HTERT RPE-1 (cell line): ENCODE data around the gene SH2D1B.
"Not testable (repeated sequence)": the region's sequence is repeated elsewhere in the genome, so short reads cannot be mapped to it uniquely, and the experiment has no call there.

Source experiments
- in situ Hi-C: fragments of 300-500 bp; cut with MboI; formaldehyde crosslinking; loops from 4 replicates; pipeline ENCODE4 v1.14.3; 2020; ENCODE audit warnings: low sequenced_read_pairs

Gene SH2D1B, protein sequence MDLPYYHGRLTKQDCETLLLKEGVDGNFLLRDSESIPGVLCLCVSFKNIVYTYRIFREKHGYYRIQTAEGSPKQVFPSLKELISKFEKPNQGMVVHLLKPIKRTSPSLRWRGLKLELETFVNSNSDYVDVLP

DNA sequence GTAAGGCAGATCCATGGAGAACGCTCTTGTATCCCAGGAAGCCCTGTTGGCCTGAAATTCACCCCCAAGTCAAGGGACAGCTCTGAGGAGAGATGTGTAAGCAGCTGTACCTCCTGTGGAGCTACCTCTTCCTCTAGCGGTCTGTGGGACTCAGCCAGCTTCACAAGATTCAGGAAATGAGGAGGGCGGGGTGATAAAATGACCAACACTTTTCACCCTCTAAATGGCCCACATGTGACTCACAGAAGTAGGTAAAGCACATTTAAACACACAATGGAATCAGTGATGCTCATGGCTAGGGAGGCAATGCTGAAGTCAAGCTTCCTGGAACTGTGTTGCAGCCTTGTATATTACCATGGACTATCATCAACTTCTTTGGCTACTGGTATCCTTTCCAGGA, at the start of gene SH2D1B:
TSS of gene SH2D1B (minus strand) at position 135 of the 400 bp plus-strand sequence. CDS start at position 15, 120 bp downstream.
- in situ Hi-C loops: no loop called here

DNA sequence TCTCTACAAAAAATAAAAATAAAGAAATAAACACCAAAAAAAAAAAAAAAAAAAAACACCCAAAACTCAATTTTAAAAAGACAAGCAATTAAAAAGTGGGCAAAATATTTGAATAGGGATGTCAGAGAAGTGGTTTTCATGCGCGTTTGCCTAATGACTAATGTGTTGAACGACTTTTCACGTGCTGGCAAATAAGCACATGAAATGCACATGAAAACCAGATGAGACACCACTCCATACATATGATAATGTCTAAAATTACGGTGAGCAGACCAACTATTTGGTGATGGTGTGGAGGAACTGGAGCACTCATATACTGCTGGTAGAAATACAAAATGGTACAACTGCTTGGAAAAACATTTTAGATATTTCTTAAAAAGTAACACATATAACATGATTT, 46.3 kb upstream of the SH2D1B start:
- in situ Hi-C loops: no loop called here

DNA sequence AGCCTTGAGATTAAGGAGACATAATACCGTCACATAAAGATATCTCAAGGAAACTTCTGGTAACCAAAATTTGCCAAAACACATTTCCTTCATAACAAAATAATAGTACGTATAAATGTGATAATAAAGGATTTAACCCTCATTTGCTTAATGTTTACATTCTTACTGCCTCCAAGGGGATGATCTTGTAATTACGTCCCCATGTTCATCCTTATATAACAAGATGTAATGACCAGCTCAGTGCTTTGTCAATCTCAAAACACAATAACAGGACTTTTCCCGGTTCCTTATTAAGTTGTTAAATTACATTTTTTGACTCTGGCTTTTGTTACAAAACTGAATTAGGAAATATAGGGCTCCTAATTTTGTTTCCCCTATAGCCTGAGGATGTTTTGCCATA, 44.4 kb upstream of the SH2D1B start:
- in situ Hi-C loops: no loop called here

DNA sequence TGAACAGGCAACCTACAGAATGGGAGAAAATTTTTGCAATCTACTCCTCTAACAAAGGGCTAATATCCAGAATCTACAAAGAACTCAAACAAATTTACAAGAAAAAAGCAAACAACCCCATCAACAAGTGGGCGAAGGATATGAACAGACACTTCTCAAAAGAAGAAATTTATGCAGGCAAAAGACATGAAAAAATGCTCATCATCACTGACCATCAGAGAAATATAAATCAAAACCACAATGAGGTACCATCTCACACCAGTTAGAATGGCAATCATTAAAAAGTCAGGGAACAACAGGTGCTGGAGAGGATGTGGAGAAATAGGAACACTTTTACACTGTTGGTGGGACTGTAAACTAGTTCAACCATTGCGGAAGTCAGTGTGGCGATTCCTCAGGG, 42.4 kb upstream of the SH2D1B start:
- in situ Hi-C loops: not testable (repeated sequence)

DNA sequence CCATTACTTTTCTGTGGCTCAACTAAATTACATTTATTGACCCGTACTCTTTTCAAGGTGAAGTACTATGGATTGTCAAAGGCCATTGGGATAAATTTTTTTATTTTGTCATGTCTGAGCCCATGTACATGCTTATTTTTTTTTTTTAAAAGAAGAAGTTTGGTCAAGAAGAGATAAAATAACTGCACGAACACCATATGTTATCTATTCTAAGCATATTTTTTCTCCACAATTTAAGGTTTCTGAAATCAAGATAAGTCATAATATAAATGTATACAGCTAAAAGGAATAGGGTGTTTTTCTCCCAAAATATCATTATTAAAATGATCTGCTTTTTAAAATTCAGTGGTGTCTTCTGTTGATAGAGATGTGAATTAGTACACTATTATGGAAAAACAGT, 35.0 kb upstream of the SH2D1B start:
- in situ Hi-C loops: no loop called here

DNA sequence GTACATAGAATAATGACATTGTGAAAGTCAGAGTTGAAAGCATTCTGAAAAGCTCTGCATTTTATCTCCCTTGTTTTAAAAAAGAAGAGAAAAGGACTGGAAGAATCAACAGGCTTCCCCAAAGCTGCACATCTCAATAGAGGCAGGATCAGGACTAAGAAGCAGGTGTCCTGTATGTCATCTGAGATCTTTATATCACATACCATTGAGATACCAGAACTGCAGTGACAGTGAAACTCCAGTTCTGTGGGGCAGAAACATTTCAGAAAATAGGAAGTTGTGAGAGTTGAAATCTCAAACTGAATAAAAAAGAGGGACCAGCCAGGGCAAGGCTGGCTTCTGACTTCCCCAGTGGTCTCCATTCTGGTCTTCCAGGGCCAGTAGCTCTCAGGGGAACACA, 33.0 kb upstream of the SH2D1B start:
- in situ Hi-C loops: no loop called here

DNA sequence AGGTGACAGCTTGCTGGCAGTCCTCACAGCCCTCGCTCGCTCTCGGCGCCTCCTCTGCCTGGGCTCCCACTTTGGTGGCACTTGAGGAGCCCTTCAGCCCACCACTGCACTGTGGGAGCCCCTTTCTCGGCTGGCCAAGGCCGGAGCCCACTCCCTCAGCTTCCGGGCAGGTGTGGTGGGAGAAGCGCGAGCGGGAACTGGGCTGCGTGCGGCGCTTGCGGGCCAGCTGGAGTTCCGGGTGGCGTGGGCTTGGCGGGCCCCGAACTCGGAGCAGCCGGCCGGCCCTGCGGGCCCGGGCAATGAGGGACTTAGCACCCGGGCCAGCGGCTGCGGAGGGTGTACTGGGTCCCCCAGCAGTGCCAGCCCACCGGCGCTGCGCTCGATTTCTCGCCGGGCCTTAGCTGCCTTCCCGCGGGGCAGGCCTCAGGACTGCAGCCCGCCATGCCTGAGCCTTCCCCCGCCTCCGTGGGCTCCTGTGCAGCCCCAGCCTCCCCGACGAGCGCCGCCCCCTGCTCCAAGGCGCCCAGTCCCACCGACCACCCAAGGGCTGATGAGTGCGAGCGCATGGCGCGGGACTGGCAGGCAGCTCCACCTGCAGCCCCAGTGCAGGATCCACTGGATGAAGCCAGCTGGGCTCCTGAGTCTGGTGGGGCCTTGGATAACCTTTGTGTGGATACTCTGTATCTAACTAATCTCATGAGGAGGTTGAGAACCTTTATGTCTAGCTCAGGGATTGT, 21.2 kb upstream of the SH2D1B start:
- in situ Hi-C loops: not testable (repeated sequence)

DNA sequence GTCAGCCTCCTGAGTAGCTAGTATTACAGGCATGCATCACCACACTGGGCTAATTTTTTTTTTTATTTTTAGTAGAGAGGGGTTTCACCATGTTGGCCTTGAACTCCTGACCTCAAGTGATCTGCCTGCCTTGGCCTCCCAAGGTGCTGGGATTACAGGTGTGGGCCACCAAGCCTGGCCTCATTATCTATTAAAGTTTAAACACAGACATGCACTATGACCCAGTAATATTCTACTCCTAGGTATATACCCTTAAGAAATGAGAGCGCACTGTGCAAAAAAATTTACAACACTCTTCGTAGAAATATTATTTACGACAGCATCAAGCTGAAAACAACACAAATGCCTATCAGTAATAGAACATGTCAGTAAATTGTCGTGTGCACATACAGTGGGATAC, 18.6 kb upstream of the SH2D1B start:
- in situ Hi-C loops: no loop called here

DNA sequence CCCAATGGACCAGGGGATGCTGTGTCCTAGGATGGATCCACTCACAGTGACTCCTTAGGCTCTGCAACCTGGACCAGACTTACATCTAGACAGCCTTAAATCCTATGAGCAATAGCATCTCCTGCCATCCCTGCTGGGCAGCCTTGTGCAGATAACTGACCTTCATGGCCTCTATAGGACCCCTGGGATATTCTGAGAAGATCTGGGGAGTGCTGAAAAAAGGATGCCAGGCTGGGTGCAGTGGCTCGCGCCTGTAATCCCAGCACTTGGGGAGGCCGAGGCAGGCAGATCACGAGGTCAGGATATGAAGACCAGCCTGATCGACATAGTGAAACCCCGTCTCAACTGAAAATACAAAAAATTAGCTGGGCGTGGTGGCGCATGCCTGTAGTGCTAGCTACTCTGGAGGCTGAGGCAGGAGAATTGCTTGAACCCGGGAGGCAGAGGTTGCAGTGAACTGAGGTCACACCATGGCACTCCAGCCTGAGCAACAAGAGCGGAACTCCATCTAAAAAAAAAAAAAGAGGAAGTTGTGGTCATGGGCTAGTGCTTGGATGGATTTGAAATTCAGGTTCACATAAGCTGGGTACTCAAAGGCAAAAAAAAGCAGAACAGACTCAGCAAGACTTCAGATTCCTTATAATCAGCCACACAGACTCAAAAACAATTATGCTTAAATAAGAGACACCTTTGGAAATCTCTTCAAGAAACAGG, 10.9 kb upstream of the SH2D1B start:
- in situ Hi-C loops: no loop called here

DNA sequence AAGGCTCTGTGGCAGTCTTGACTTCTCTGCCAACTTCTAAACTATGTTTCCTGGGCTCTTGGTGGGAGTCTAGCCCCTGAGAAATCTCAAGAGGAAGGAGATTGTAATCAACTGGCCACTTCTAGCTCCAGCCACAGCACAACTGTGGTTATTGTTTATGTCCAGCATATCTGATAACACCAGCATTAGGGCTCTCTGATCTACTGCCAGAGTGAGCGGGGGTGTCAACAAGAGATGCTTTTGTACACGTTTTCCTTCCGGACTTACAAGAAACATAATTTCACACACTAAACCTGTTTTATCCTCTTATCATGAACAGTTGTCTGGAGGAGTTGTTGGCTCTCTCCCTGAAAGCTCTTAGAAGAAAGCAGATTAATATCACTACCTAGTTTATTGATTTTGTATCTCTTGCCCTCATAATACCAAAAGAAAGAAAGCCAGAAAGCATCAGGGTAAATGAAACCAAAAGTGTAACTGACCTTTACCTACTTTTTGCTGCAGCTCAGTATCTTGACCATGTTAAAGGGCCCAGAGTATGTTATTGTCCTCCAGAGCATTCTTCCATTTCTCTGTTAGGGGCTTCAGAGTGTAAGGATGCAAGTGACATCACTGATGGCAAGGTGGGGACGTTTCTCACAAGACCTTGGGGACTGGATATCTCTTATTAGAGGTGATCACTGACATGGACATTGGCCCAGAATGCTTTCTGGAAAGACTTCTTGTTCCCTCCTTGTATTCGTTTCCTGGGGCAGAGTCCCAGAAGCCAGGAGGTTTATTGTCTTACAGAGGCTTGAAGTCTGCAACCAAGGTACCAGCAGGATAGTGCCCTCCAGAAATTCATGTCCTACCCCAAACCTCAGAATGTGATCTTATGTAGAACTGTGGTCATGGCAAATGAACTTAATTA, 9.6 kb upstream of the SH2D1B start:
- in situ Hi-C loops: no loop called here

DNA sequence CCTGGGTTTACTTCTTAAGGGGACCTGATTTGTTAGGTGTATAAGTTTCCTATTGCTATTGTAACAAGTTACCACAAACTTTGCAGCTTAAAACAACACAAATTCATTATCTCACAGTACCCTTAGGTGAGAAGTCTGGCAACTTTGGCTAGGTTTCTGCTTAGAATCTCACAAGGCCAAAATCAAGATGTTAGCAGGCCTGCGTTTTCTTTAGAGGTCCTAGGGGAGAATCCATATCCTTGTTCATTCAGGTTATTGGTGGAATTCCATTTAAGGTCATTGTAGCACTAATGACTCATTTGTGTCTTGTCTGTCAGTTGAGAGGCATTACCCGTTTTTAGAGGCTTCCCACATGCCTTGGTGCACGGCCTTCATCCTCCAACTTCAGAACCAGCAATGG, 8.2 kb upstream of the SH2D1B start:
- in situ Hi-C loops: no loop called here

DNA sequence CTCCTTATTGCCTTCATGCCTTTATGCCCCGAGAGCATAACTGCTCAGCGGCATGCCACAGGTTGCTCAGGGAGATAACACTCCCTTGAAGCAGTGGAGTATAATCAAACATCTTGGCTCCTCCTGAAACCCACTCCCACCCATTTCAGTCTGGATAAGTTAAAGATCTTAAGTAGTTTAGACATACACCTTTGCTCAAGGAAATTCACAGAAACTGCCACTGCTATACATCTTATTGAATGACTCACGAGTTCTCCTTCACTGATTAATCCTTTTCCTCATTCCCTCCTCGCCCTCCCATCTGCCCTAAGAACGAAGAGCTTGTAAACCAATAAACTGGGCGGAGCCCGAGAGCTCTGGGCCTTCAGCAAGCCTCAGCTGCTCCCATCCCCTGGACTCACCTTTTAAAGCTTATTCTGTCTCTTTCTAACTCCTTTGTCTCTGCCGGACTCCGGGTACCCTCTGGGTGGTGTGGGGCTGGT, 7.6 kb upstream of the SH2D1B start:
- in situ Hi-C loops: not testable (repeated sequence)

DNA sequence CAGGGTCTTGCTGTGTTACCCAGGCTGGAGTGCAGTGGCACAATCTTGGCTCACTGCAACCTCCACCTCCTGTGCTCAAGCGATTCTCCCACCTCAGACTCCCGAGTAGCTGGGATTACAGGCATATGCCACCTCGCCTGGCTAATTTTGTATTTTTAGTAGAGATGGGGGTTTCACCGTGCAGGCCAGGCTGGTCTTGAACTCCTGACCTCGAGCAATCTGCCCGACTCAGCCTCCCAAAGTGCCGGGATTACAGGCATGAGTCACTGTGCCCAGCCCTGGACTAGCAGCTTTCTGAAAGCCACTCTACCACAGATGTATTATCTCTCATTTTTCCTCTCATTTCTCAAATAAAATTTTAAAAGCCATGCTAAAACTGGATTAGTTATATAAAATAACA, 6.6 kb upstream of the SH2D1B start:
- in situ Hi-C loops: not testable (repeated sequence)

DNA sequence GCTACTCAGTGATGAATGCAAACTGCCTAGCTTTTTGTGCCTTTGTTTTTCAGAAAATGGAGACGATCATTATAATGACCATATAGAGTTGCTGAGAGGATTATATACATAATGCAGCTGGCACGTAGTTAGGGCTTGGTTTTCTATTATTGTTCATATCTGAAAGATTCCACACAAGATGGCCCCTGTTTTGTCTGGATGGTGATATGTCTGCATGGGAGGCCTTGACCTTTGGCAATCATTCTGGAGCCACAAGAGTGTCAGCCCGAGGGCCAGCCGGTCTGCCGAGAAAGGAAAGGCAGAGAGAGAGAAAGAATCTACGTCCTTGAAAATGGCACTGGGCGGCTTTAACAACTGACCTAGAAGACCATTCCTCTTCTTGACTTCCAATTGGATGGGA, 5.7 kb upstream of the SH2D1B start:
- in situ Hi-C loops: no loop called here

DNA sequence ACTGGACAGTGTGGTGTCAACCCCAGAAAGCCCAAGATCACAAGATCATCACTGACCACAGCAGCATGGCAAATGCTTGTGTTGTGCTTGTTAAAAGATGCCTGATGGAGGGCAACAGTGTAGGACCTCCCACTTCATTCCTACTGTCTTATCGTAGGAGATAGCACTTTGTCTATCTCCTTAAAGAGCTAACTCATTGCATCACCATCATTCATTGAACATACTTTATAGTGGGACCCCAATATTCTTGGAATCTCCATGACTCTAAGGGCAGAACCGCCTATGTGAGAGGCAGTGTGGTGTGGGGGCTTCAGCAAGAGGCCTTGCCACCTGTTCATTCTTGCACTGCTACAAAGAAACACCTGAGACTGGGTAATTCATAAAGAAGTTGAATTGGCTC, 5.0 kb upstream of the SH2D1B start:
- in situ Hi-C loops: no loop called here

DNA sequence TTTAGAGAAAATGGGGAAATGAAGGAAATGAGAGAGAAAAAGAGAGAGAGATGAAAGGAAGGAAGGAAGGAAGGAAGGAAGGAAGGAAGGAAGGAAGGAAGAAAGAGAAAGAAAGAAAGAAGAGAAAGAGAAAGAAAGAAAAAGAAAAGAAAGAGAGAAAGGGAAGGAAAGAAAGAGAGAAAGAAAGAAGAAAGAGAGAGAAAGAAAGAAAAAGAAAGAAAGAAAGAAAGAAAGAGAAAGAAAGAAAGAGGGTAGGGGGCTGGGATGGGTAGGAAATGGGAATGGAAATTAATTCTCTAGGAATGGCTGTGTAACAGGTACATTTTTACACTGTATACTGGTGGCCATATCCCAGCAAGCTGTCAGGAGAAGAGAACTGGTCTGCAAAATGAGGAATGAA, 4.3 kb upstream of the SH2D1B start:
- in situ Hi-C loops: no loop called here

DNA sequence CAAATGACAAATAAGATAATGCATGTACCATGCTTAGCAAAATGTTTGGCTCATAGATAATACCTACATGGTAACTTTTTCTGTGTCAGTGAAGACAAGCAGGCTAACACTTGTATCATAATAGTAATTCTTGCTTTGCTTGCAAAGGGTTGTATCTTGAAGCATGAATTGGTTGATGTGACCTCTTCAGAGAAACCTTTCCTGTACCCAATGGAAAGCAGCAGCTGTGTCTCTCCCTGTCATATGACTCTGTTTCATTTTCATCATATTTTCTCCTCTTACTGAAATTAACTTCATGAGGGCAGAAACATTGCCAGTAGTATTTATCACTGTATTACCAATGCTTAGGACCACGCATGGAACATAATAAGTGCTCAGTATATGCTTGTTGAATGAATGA, 4.4 kb downstream of the SH2D1B start:
- in situ Hi-C loops: no loop called here

DNA sequence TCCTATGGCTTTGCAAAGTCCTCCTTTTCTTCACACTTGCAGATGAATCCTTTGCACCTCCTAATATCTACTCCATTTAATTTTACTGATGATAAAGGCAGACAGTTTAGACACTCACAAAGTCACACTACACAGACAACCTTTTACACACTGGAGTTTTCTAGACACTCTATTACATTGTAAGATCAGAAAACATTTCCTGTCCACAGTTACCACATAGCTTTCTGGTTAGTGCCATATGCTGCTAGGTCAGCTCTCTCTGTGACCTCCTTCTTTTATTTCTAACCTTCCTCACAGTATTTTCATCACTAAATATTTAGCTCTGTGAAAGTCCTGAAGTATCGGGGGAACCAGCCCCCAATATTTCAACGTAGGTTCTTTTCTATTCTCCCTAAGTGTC, 5.1 kb downstream of the SH2D1B start:
- in situ Hi-C loops: no loop called here

DNA sequence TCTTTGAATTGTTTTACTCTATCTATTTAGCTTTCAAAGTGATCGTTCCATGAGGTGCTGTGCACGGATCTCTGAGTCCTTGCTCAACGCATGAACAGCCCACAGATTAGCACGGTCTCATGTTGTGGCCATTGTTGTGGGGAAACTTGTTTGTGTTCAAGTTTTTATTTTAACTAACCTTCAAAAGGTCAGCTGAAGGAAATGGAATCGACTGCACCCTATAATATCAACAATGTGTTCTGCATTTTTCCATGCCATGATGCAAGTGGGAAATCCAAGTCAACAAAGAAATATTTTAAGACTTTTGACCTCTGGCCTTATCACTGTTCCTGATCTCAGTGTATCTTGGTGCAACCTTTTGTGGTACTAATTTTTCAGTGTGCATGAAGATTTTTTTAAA, 6.1 kb downstream of the SH2D1B start:
- in situ Hi-C loops: no loop called here

DNA sequence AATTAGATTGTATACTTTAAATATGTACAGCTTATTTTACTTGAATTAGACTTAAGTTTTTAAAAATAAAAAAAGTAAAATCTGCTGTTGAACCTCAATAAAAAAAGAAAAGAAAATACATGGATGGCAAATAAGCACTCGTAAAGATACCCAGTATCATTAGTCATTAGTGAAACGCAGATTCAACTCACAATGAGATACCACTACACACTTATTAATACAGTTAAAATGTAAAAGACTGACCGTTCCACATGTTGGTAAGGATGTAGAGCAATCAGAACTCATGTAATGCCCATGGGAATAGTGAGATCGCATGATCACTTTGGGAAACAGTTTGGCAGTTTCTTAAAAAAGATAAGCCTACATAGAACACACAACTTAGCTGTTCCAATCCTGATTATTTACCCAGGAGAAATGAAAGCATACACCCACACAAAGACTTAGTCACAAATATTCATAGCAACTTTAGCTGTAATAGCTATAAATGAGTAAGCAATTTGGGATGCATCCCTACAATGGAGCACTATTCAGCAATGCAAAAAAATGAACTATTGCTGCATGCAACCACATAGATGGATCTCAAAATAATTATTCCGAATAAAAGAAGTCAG, 7.3 kb downstream of the SH2D1B start:
- in situ Hi-C loops: no loop called here
